H1 (cell line): ENCODE results near the gene LARP6. TPM values are rescaled to one million over a fixed set of nuclear protein-coding genes. Genes with fewer than 3 reads are reported as not detected.

ENCODE experiments used
- CTCF ChIA-PET: fragments of 300-600 bp; sonication (Branson Sonifier 250); formaldehyde crosslinking; loops from one replicate; lab custom pipeline; 2021; ENCODE audit not compliant: partially characterized antibody; lab: Charles Lee
- POLR2A ChIA-PET: fragments of 300-600 bp; sonication (Branson Sonifier 250); formaldehyde crosslinking; loops from one replicate; lab custom pipeline; 2021; ENCODE audit warnings: inconsistent platforms; ENCODE audit not compliant: partially characterized antibody; lab: Charles Lee
- DNase-seq, 2 experiments: peaks; one replicate each; pipeline versions ENCODE4 v3.0.0 to v3.0.0-alpha.2; 2010 to 2022; ENCODE audit warnings: low spot score in 2 of 2, low read depth in 1 of 2, mixed read lengths in 1 of 2
- FAIRE-seq: peaks from 2 replicates; lab custom pipeline; 2011; peaks lifted over from hg19 to GRCh38; lab: Jason Lieb, UNC
- H2AFZ ChIP-seq: 2 replicates; pipeline ENCODE4 v1.8.1; 2012; ENCODE audit warnings: low read length, inconsistent platforms
- H2AK5ac ChIP-seq: 2 replicates; pipeline ENCODE4 v1.6.1; 2013; ENCODE audit warnings: low read depth, low read length
- H2BK120ac ChIP-seq: replicated peaks from 2 replicates; pipeline ENCODE3; 2013; ENCODE audit warnings: low read depth, low read length, inconsistent platforms
- H2BK12ac ChIP-seq: 2 replicates; pipeline ENCODE4 v1.6.1; 2013; ENCODE audit warnings: low read depth, low read length
- H2BK15ac ChIP-seq: 2 replicates; pipeline ENCODE4 v1.6.1; 2013; ENCODE audit warnings: low read length
- H2BK20ac ChIP-seq: 2 replicates; pipeline ENCODE4 v1.6.1; 2013; ENCODE audit warnings: low read length
- H2BK5ac ChIP-seq: 2 replicates; pipeline ENCODE4 v1.6.1; 2013; ENCODE audit warnings: low read depth, low read length
- H3K14ac ChIP-seq: 2 replicates; pipeline ENCODE4 v1.6.1; 2013; ENCODE audit warnings: inconsistent platforms; ENCODE audit not compliant: insufficient read length
- H3K18ac ChIP-seq: 2 replicates; pipeline ENCODE4 v1.6.1; 2013; ENCODE audit warnings: low read length; ENCODE audit errors: extremely low read depth
- H3K23ac ChIP-seq: 2 replicates; pipeline ENCODE4 v1.6.1; 2013; ENCODE audit warnings: inconsistent platforms; ENCODE audit not compliant: insufficient read length
- H3K23me2 ChIP-seq: 2 replicates; pipeline ENCODE4 v1.6.1; 2013; ENCODE audit warnings: low read depth, low read length
- H3K27ac ChIP-seq: 2 replicates; pipeline ENCODE4 v1.6.1; 2011; ENCODE audit warnings: low read depth, low read length, inconsistent platforms
- H3K27me3 ChIP-seq, 4 experiments: replicated peaks in 1 of 4; 1 replicate in 1 of 4; 2 replicates in 3 of 4; pipeline versions ENCODE4 v1.6.1 to v1.8.1; 2011 to 2013; ENCODE audit warnings: low read length in 3 of 4, mild to moderate bottlenecking in 3 of 4, inconsistent platforms in 2 of 4, mixed read lengths in 2 of 4, moderate library complexity in 1 of 4; ENCODE audit not compliant: control insufficient read depth in 3 of 4, insufficient read depth in 3 of 4; ENCODE audit errors: extremely low read depth in 1 of 4
- H3K36me3 ChIP-seq, 4 experiments: 2 replicates each; pipeline versions ENCODE4 v1.6.1 to v1.8.1; 2011 to 2013; ENCODE audit warnings: mild to moderate bottlenecking in 4 of 4, low read length in 3 of 4, moderate library complexity in 2 of 4, control low read depth in 1 of 4, inconsistent platforms in 1 of 4; ENCODE audit not compliant: insufficient read depth in 4 of 4, control insufficient read depth in 2 of 4
- H3K4ac ChIP-seq: replicated peaks from 2 replicates; pipeline ENCODE3; 2013; ENCODE audit warnings: low read length, low read depth, mixed read lengths, inconsistent platforms; ENCODE audit not compliant: insufficient read length
- H3K4me1 ChIP-seq, 4 experiments: replicated peaks in 1 of 4; 1 replicate in 1 of 4; 2 replicates in 3 of 4; pipeline versions ENCODE4 v1.6.1 to v1.8.1; 2011 to 2013; ENCODE audit warnings: low read length in 3 of 4, inconsistent platforms in 2 of 4, mixed read lengths in 1 of 4; ENCODE audit not compliant: insufficient read depth in 4 of 4, control insufficient read depth in 3 of 4
- H3K4me2 ChIP-seq, 2 experiments: 2 replicates each; pipeline versions ENCODE4 v1.6.1 to v1.8.1; 2011 to 2013; ENCODE audit warnings: low read depth in 2 of 2, low read length in 2 of 2, control low read depth in 1 of 2, inconsistent platforms in 1 of 2, mild to moderate bottlenecking in 1 of 2; ENCODE audit not compliant: insufficient read depth in 1 of 2
- H3K4me3 ChIP-seq, 4 experiments: fragments of 200-600, 300-600 bp in 1 of 4; sonication (generic), shearing (Covaris generic), sonication (Bioruptor Twin) in 1 of 4; 2 replicates each; pipeline versions ENCODE4 v1.5.1 to v1.8.1; 2011 to 2016; ENCODE audit warnings: low read length in 4 of 4, low read depth in 3 of 4, control low read depth in 2 of 4, inconsistent platforms in 2 of 4, mild to moderate bottlenecking in 2 of 4, mixed read lengths in 1 of 4, moderate library complexity in 1 of 4; ENCODE audit not compliant: insufficient read depth in 2 of 4; ENCODE audit errors: extremely low read depth in 1 of 4
- H3K56ac ChIP-seq: replicated peaks from 2 replicates; pipeline ENCODE3; 2013; ENCODE audit warnings: low read depth, mild to moderate bottlenecking, mixed read lengths, low read length, inconsistent platforms; ENCODE audit not compliant: insufficient read length
- H3K79me1 ChIP-seq: 2 replicates; pipeline ENCODE4 v1.6.1; 2013; ENCODE audit warnings: low read depth, low read length, control low read depth
- H3K79me2 ChIP-seq, 2 experiments: 2 replicates each; pipeline versions ENCODE4 v1.6.1 to v1.8.1; 2012 to 2013; ENCODE audit warnings: low read length in 2 of 2, mild to moderate bottlenecking in 2 of 2, inconsistent platforms in 1 of 2; ENCODE audit not compliant: insufficient read depth in 2 of 2, control insufficient read depth in 1 of 2
- H3K9ac ChIP-seq, 4 experiments: replicated peaks in 1 of 4; 1 replicate in 1 of 4; 2 replicates in 3 of 4; pipeline versions ENCODE4 v1.6.1 to v1.8.1; 2011 to 2013; ENCODE audit warnings: low read depth in 3 of 4, low read length in 3 of 4, control low read depth in 2 of 4, mild to moderate bottlenecking in 2 of 4, moderate library complexity in 2 of 4, inconsistent platforms in 1 of 4; ENCODE audit errors: extremely low read depth in 1 of 4
- H3K9me3 ChIP-seq, 2 experiments: 2 replicates each; pipeline versions ENCODE4 v1.6.1 to v1.8.1; 2012 to 2013; ENCODE audit warnings: mild to moderate bottlenecking in 2 of 2, moderate library complexity in 2 of 2, control low read depth in 1 of 2, inconsistent platforms in 1 of 2, low read depth in 1 of 2, low read length in 1 of 2, mixed read lengths in 1 of 2; ENCODE audit not compliant: insufficient read depth in 2 of 2
- H4K20me1 ChIP-seq, 2 experiments: replicated peaks in 1 of 2; 2 replicates each; pipeline versions ENCODE3 to v1.8.1; 2011 to 2013; ENCODE audit warnings: inconsistent platforms in 2 of 2, low read length in 2 of 2, mild to moderate bottlenecking in 1 of 2; ENCODE audit not compliant: insufficient read depth in 2 of 2, control insufficient read depth in 1 of 2
- H4K5ac ChIP-seq: 2 replicates; pipeline ENCODE4 v1.6.1; 2013; ENCODE audit warnings: low read length, low read depth, mixed read lengths, inconsistent platforms; ENCODE audit not compliant: insufficient read length
- H4K8ac ChIP-seq: 2 replicates; pipeline ENCODE4 v1.8.0; 2013; ENCODE audit warnings: mild to moderate bottlenecking, moderate library complexity, low read length, inconsistent platforms; ENCODE audit not compliant: insufficient read depth; ENCODE audit errors: extremely low read depth
- H4K91ac ChIP-seq: replicated peaks from 2 replicates; pipeline ENCODE3; 2013; ENCODE audit warnings: low read length, mixed read lengths, inconsistent platforms; ENCODE audit not compliant: insufficient read length
- RAD21 ChIP-seq, 2 experiments: IDR thresholded peaks in 1 of 2; conservative IDR thresholded peaks in 1 of 2; 2 replicates each; pipeline ENCODE4 v1.6.1; 2011; ENCODE audit warnings: low read depth in 2 of 2, low read length in 2 of 2, improper control_type of control experiment in 1 of 2, inconsistent platforms in 1 of 2, mild to moderate bottlenecking in 1 of 2, moderate library complexity in 1 of 2
- SUZ12 ChIP-seq: fragments of 200-600 bp; sonication (generic); IDR thresholded peaks from 2 replicates; pipeline ENCODE4 v1.6.1; 2012; ENCODE audit warnings: mild to moderate bottlenecking, inconsistent platforms, low read length, moderate library complexity, mixed read lengths
- WGBS, 2 experiments: shearing (Covaris generic) in 1 of 2; methylation state at CpG; one replicate each; pipeline versions ENCODE4 v1.1.6 to v1.1.7; 2013 to 2015; ENCODE audit warnings: low lambda C conversion rate in 2 of 2, mixed read lengths in 2 of 2, inconsistent platforms in 1 of 2, low coverage in 1 of 2, missing lambda C conversion rate in 1 of 2; ENCODE audit not compliant: insufficient replicate concordance in 2 of 2, insufficient coverage in 1 of 2, insufficient read length in 1 of 2; ENCODE audit errors: extremely low coverage in 1 of 2, missing lambda C conversion rate in 1 of 2; 5-methylcytosine and 5-hydroxymethylcytosine counted together
- polyA plus RNA-seq, 7 experiments: library from polyadenylated mRNA; depleted of rRNA in 3 of 7; stranded (reverse) in 5 of 7; unstranded in 2 of 7; fragments of >200 nt in 5 of 7; fragments of 200-250 nt in 2 of 7; gene quantifications; 1 replicate in 5 of 7; 2 replicates in 1 of 7; 4 replicates in 1 of 7; pipeline versions ENCODE4 v1.2.1 to v1.2.3, GENCODE V29; 2011 to 2013; ENCODE audit warnings: missing spikeins in 2 of 7, mixed read lengths in 2 of 7
- total RNA-seq: library from RNA; stranded (reverse); fragmentation: NEBNext Ultra II Directional; extraction: Animal tissue kit (Norgen Biotek cat#: 25700); gene quantifications from 2 replicates; pipeline ENCODE4 v1.2.1, GENCODE V29; 2021

Gene LARP6
- total and polyA plus RNA-seq, 2 of the 8 experiments (the other 6 are each of a cell fraction or from before 2014, with no cell fraction given) = 21.0 to 24.7 TPM

GRCh38 chr15:70854666-70854976 lies 664 bp upstream of the LARP6 start:
- 0 out of 7 replicates have a peak, but pooled peaks cover 0 to 3% (median 0%) of the 10 kb centered on the region in 4 experiments for H3K27me3 ChIP-seq
- no peak overlapping the region for H3K23ac ChIP-seq
- no peak overlapping the region for H3K56ac ChIP-seq
- H3K4ac ChIP-seq = no peak overlapping the region
- H3K79me2 ChIP-seq = peaks cover 0 to 9% of the 10 kb centered on the region in 2 experiments; a peak in 1 of 4 replicates
- no peak overlapping the region for H3K14ac ChIP-seq
- H2BK15ac ChIP-seq = no peak overlapping the region
- H3K4me3 ChIP-seq = peak overlapping the region; percentile 70 to 80 (median 72)
- CTCF ChIA-PET = interaction anchor here (0.6 to 1.8 kb wide), 6 partner anchors 14 to 156 kb away, joined by 3 to 9 read pairs (median 4); no protein-coding TSS in a partner anchor
- H2BK12ac ChIP-seq = no peak overlapping the region
- TF ChIP-seq RAD21 (IDR thresholded peaks at IDR 0.05 in 1 of 2, conservative IDR thresholded peaks at IDR 0.05 in 1 of 2; ENCODE audit: low read depth in 2 of 2, low read length in 2 of 2) (peak in 1 of 2 experiments; percentile 12; a peak in 1 of 4 replicates), SUZ12 (no peak)
- TF ChIP-seq, all 59 proteins: peak for 1
- FAIRE-seq (no peak), DNase-seq (no peak)
- Histone ChIP-seq H3K23me2 (peaks cover 10% of the 10 kb centered on the region; the same call in 1 of the 2 replicates), H2BK120ac (no peak overlapping the region), H2AFZ (0 out of 2 replicates have a peak overlapping the region, but pooled peaks have one; percentile 58), H3K79me1 (no peaks in the 10 kb centered on the region), H3K36me3 (no peaks in the 10 kb centered on the region), H4K20me1 (no peaks in the 10 kb centered on the region), H3K27ac (no peak overlapping the region), H3K4me2 (peak overlapping the region; percentile 36 to 77), H4K5ac (no peak overlapping the region), H2BK20ac (no peak overlapping the region), H3K4me1 (peaks cover 3 to 8% (median 5%) of the 10 kb centered on the region in 4 experiments; a peak in 4 of 7 replicates), H2BK5ac (no peak overlapping the region), H4K8ac (no peak overlapping the region), H3K18ac (no peak overlapping the region; the same call in 1 of the 2 replicates), H4K91ac (no peak overlapping the region), H2AK5ac (no peak overlapping the region), H3K9me3 (no peaks in the 10 kb centered on the region), H3K9ac (peak overlapping the region in 2 of 4 experiments; percentile 22 to 46; a peak in 2 of 7 replicates)
- POLR2A ChIA-PET = interaction anchor here (1.2 to 2.4 kb wide), 5 partner anchors 9 to 23 kb away, joined by 3 to 10 read pairs (median 4); no protein-coding TSS in a partner anchor
- 51% methylated on average over 4 of the region's 4 CpGs; no CpG with 5 or more reads in 1 of the 2 experiments for WGBS, 2 experiments
